ENCODE data around the gene MAL.

DNA sequence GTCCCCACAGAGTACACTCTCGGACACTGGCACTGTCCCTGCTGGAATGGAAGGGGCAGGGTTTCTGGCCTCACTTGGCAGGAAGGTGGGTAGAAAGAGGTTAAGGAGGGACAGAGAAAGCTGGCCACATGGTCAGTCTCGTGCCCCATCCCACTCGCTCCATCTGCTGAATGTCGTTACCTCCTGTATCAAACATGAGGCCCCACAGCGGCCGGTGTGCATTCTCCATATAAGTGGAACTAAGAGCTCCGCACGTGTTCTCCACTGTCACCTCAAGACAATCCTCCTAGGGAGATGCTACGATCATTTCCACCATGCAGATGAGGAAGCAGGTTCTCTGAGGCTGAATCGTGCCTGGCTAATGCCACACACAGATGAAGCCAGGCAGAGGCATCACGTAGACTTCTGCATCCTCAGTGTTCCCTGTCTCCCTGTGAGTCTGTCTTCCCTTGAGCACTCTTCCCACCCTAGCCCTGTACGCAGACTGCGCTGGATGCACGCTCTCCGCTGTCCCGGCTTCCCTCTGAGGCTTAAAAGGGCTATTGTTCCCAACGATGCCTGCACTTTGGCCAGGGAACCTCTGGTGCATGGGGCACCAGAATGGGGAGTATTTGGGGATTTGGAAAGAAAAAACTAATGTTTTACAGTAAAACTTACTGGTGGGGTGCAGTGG lies 35.1 kb downstream of the MAL start:
- TF ChIP-seq SNAI2 (CRISPR knock-in tag; IDR thresholded peaks at IDR 0.05) (no peak), ZFP3 (CRISPR knock-in tag; IDR thresholded peaks at IDR 0.05) (no peak), ZFP30 (CRISPR knock-in tag; IDR thresholded peaks at IDR 0.05) (no peak)
